Ectodermal cell (in vitro differentiated cells): ENCODE data around the gene FLNA.

Experiments
- H3K27ac ChIP-seq: 2 replicates; pipeline ENCODE4 v1.7.0; 2013; ENCODE audit warnings: mild to moderate bottlenecking, low read depth, low read length; ENCODE audit not compliant: insufficient read depth, poor library complexity, severe bottlenecking
- H3K27me3 ChIP-seq: 2 replicates; pipeline ENCODE4 v1.7.0; 2013; ENCODE audit warnings: mild to moderate bottlenecking, low read length; ENCODE audit not compliant: insufficient read depth, control insufficient read depth, poor library complexity, severe bottlenecking
- H3K36me3 ChIP-seq: one replicate; pipeline ENCODE4 v1.7.0; 2013; ENCODE audit warnings: low read length; ENCODE audit not compliant: control insufficient read depth, insufficient read depth
- H3K4me1 ChIP-seq: one replicate; pipeline ENCODE4 v1.7.0; 2013; ENCODE audit warnings: low read length; ENCODE audit not compliant: control insufficient read depth, insufficient read depth
- H3K4me3 ChIP-seq: 2 replicates; pipeline ENCODE4 v1.7.0; 2013; ENCODE audit warnings: low read depth, low read length, control low read depth; ENCODE audit not compliant: insufficient read depth
- H3K9me3 ChIP-seq: 2 replicates; pipeline ENCODE4 v1.7.0; 2013; ENCODE audit warnings: mild to moderate bottlenecking, low read length, moderate library complexity; ENCODE audit not compliant: control insufficient read depth
- WGBS, 2 experiments: methylation state at CpG; one replicate each; pipeline ENCODE4 v1.1.7; 2013; ENCODE audit warnings: missing lambda C conversion rate in 2 of 2; 5-methylcytosine and 5-hydroxymethylcytosine counted together

The FLNA gene

GRCh38 chrX:154368630-154369448 lies 5.6 kb downstream of the FLNA start:
- Histone ChIP-seq H3K36me3 (peaks cover 29% of the 10 kb centered on the region), H3K9me3 (no peaks in the 10 kb centered on the region), H3K4me1 (no peaks in the 10 kb centered on the region), H3K27ac (peak overlapping the region; percentile 36), H3K27me3 (peaks cover 14% of the 10 kb centered on the region), H3K4me3 (peak overlapping the region; percentile 81)
- WGBS, 2 experiments: 31 to 41% methylated on average over 14 to 16 of the region's 16 CpGs

- no peak overlapping the region for H3K27ac ChIP-seq
- H3K36me3 ChIP-seq: peaks cover 31% of the 10 kb centered on the region
- 95 to 96% methylated on average over 31 of the region's 31 CpGs for WGBS, 2 experiments
- H3K27me3 ChIP-seq: peaks cover 11% of the 10 kb centered on the region
- H3K4me3 ChIP-seq: peak overlapping the region; percentile 81
- H3K4me1 ChIP-seq: no peaks in the 10 kb centered on the region
- H3K9me3 ChIP-seq: no peaks in the 10 kb centered on the region
These were observed 6.7 kb downstream of the FLNA start for GRCh38 chrX:154367474-154368308.

GRCh38 chrX:154366666-154367055 lies 7.8 kb downstream of the FLNA start:
- 96 to 97% methylated on average over 11 of the region's 11 CpGs for WGBS, 2 experiments
- Histone ChIP-seq H3K9me3 (no peaks in the 10 kb centered on the region), H3K36me3 (peaks cover 40% of the 10 kb centered on the region), H3K4me3 (no peak overlapping the region), H3K4me1 (no peaks in the 10 kb centered on the region), H3K27me3 (peaks cover 2% of the 10 kb centered on the region), H3K27ac (no peak overlapping the region)

DNA sequence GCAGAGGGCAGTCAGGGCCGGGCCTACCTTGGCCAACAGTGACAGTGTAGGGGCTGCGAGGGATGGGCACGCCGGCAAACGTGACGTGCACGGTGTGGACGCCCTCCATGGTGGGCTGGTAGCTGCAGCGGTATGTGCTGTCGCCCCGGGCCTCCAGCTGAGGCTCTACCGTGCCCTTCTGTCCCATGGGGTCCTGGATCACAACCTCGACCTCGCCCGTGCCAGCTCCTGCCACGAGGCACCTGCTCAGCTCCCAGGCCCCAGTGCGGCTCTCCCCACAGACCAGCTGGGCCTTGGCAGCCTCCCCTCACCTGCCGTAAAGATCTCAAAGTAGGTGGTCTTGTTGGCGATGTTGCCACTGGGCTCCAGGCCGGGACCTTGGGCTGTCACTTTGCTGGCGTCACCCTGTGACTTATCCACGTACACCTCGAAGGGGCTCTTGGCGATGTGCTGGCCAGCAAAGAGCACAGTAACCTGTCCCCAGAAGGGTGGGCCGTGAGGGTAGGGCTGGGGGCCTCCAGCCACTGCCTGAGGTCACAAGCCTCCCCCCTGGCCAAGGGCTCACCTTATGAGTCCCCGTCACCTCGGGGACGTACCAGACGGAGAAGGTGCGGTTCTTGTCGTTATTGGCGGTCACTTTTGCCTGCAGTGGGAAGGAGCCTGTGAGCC lies 8.3 kb downstream of the FLNA start:
- Histone ChIP-seq H3K27me3 (no peaks in the 10 kb centered on the region), H3K4me3 (no peak overlapping the region), H3K9me3 (no peaks in the 10 kb centered on the region), H3K27ac (no peak overlapping the region), H3K4me1 (no peaks in the 10 kb centered on the region), H3K36me3 (peaks cover 45% of the 10 kb centered on the region)
- WGBS, 2 experiments: 97 to 98% methylated on average over 32 of the region's 32 CpGs

GRCh38 chrX:154365052-154365600 lies 9.3 kb downstream of the FLNA start:
- Histone ChIP-seq H3K9me3 (no peaks in the 10 kb centered on the region), H3K36me3 (peaks cover 51% of the 10 kb centered on the region), H3K27me3 (no peaks in the 10 kb centered on the region), H3K27ac (no peak overlapping the region), H3K4me1 (no peaks in the 10 kb centered on the region), H3K4me3 (no peak overlapping the region)
- WGBS, 2 experiments: 94 to 95% methylated on average over 20 of the region's 20 CpGs

- no peaks in the 10 kb centered on the region for H3K4me1 ChIP-seq
These were observed 10.6 kb downstream of the FLNA start for GRCh38 chrX:154363706-154364439.

DNA sequence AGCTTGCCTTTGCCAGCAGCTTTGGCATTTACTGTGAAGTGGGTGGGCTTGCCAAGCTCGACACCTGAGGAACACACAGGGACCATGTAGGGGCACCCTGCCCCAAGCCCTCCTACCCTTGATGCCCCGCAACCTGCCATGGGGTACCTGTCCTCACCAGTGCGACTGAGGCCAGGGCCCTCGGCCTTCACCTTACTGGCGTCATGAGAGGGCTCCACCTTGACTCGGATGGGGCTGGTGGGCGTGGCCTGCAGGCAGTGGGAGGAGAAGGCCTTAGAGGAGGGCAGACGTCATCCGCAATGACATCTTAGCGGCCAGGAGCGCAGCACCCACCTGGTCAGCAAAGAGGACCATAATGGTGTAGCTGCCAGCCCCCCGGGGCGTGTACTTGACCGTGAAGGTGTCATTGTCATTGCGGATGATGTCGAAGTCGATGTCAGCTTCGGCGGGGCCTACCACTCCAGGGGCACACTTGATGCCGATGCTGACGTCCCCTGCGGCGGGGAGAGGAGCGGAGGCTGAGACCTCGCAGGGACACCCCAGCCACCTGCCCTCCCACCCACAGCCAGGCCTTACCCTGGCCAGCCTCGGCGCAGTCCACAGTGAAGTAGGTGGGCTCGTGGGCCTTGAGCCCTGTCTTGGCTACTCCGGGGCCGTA lies 12.2 kb downstream of the FLNA start:
- no peaks in the 10 kb centered on the region for H3K4me1 ChIP-seq
- H3K27me3 ChIP-seq: no peaks in the 10 kb centered on the region
- WGBS, 2 experiments: 95 to 96% methylated on average over 30 of the region's 30 CpGs
- H3K36me3 ChIP-seq: peaks cover 67% of the 10 kb centered on the region
- H3K4me3 ChIP-seq: no peak overlapping the region
- no peak overlapping the region for H3K27ac ChIP-seq
- H3K9me3 ChIP-seq: no peaks in the 10 kb centered on the region

More at GRCh38 chrX:154363706-154364439, 10.6 kb downstream of the FLNA start:
- 96% methylated on average over 20 of the region's 20 CpGs for WGBS, 2 experiments
- H3K27ac ChIP-seq: no peak overlapping the region
- no peaks in the 10 kb centered on the region for H3K27me3 ChIP-seq
- peaks cover 62% of the 10 kb centered on the region for H3K36me3 ChIP-seq
- no peak overlapping the region for H3K4me3 ChIP-seq
- H3K9me3 ChIP-seq: no peaks in the 10 kb centered on the region

- Histone ChIP-seq H3K36me3 (peaks cover 60% of the 10 kb centered on the region), H3K27ac (no peak overlapping the region), H3K9me3 (no peaks in the 10 kb centered on the region), H3K27me3 (no peaks in the 10 kb centered on the region), H3K4me3 (no peak overlapping the region), H3K4me1 (no peaks in the 10 kb centered on the region)
- 94 to 96% methylated on average over 34 of the region's 34 CpGs for WGBS, 2 experiments
These were observed 14.2 kb downstream of the FLNA start for GRCh38 chrX:154360155-154360713.
